Nucleus accumbens (tissue), 56 donors: Measurements from ENCODE around the gene KRT17.
A peak's percentile ranks its signal among the peaks of the same experiment; 100 is the strongest.
"Not testable (repeated sequence)": the region's sequence is repeated elsewhere in the genome, so short reads cannot be mapped to it uniquely, and the experiment has no call there.

Experiments used
- DNase-seq, 56 donors: peaks; one replicate each; lab custom pipeline; 2025; lab: John Stamatoyannopoulos, UW

The KRT17 gene

DNA sequence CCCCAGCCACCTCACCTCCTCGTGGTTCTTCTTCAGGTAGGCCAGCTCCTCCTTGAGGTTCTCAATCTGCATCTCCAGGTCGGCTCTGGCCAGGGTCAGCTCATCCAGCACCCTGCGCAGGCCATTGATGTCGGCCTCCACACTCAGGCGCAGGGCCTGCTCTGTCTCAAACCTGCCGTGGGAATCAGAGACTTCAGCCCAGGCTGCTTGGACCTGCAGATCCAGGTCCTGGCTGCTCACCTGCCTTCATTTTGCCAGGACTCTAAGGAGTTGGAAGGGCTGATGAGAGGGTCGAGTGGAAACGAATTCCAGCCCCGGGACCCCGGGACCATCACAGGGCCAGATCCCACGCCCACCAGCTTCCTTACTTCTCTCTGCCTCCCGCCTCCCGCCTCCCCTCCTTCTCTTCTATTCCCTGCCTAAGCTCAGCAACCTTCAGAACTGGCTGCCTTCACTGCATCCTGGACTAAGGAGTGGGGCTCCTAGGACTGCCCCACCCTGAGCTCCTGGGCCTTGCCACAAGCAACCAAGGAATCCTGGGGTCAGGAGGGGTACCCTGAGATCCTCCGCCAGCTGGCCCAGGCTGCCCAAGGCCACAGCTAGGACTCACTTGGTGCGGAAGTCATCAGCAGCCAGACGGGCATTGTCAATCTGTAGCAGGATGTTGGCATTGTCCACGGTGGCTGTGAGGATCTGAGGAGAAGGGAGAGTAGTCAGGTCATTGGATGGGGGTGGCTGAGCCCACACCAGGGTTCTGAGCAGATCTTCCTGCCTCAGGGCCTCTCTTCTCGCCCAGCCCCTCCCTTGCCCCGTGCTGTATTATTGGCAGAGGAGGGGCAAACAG is 1.8 kb downstream of the KRT17 start:
- not testable (repeated sequence) for DNase-seq

DNA sequence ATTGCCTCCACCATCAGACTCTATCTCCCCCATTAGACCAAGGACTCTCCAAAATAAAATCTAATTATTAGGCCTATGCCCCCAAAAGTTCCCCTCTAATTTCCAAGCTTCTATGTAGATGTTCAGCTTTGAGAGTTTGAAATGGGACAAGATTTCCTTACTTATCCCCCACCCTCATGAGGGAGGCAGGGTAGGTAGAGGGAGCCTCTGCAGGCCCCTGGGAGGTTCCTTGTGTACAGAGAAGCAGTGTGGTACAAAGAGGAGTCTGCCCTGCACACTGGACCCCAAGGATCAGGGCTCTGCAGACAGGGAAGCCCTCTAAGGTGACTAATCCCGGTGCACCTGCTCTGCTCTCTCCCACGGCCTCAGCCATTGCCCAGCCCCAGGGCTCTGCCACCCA is 2.5 kb downstream of the KRT17 start:
- no peak for DNase-seq

DNA sequence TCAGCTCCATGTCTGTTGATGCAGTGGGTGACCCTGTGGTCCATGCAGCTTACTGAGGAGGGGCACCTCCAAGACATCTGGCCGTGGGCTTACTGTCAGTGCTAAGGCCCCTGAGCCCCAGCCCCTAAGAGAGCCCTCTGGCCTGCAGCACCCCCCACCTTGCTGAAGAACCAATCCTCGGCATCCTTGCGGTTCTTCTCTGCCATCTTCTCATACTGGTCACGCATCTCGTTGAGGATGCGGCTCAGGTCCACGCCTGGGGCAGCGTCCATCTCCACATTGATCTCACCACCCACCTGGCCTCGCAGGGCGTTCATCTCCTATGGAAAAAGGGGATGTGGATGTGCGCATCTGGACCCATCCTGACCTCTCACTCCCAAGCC is 2.9 kb downstream of the KRT17 start:
- DNase-seq: not testable (repeated sequence)

DNA sequence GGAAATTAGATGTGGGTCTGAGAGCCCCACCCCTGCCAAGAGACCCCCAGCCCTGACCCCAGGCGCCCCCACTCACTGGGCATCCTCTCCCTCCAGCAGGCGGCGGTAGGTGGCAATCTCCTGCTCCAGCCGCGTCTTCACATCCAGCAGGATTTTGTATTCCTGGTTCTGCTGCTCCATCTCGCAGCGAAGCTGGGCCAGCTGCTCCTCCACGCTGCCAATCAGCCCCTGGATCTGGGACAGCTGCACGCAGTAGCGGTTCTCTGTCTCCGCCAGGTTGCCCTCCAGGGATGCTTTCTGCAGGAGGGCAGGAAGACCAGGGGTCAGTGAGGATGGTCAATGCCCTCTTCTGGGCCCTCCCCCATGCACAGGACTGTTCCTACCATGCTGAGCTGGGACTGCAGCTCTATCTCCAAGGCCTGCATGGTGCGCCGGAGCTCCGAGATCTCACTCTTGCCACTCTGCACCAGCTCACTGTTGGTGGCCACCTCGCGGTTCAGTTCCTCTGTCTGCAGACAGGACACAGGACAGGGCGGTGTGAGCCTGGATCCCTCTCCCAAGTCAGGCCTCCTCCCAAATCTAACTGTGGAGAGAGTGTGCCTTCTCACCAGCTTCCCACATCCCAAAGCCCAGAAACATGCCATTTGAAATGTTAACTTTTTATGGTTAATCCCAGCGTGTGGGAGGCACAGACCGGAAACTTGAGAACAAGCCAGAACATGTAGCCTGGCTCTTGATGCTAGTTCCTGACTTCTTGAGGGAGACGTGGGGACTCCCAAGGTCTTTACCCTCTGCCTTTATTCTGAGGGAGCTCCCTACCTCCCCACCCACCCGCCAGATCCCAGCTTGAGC is 3.6 kb downstream of the KRT17 start:
- no peak for DNase-seq

DNA sequence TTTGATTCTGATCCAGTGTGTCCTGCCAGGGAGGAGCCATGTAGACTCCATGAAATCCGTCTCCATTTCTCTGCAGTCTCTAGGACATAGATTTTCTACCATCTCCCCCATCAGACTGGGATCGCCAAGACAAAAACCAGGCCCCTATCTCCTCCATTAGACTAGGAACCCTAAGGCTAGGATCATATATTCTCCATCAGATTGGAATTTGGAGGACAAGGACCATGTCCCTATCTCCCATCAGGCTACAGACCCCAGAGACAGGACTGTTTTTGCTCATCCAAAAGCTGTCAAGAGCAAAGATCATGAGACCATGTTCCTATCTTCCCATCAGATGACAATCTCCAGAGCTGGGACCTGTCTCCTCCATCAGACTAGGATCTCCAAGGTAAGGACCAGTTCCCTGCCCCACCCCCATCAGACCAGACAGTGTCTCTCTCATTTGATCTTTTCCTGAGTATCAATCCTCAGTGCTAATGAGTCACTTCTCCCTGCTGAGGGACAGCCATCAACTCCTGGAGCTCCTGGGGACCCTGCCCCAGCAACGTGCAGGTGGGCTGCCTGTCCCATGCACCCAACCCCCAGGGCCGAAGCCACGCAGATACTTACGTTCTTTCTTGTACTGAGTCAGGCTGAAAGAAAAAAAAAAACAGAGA is 4.3 kb downstream of the KRT17 start:
- not testable (repeated sequence) for DNase-seq

DNA sequence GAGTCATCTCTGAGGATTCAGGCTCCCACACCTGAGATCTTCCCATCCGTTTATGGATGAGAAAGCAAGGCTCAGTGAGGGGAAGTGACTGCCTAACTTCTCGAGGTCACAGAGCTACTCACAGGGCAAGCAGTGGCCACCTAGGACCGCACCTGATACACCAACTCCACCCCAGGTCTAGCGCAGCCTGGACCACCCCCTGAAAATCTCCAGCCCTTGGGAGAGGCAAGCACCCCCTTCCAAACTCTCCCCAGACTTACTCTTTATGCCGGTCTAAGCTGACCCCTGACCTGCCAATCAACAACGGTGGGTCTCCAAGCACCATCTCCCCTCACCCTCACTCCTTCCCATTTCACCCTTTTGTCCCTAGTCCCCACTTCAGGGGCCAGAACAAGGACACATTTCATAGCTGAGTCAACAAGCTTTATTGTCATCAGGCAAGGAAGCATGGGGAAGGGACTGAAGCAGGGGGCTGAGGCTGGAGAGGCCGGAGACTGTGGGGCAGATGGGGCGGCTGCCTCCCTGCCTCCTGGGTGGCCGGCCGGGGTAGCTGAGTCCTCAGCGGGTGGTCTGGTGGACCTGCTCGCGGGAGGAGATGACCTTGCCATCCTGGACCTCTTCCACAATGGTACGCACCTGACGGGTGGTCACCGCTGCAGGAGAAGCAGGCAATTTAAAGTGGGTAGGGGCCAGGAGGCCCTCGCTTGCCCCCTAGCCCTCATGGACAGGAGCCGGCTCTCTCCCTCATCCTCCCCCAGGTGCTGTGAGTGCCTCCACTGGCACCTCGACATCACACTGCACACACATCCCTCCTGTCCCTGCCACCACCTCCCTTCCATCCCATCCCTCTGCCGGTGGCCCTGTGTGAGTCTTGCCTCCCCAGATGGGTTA is 5.1 kb downstream of the KRT17 start:
- DNase-seq: peak in 2 of 56 donors; percentile 18 to 72

DNA sequence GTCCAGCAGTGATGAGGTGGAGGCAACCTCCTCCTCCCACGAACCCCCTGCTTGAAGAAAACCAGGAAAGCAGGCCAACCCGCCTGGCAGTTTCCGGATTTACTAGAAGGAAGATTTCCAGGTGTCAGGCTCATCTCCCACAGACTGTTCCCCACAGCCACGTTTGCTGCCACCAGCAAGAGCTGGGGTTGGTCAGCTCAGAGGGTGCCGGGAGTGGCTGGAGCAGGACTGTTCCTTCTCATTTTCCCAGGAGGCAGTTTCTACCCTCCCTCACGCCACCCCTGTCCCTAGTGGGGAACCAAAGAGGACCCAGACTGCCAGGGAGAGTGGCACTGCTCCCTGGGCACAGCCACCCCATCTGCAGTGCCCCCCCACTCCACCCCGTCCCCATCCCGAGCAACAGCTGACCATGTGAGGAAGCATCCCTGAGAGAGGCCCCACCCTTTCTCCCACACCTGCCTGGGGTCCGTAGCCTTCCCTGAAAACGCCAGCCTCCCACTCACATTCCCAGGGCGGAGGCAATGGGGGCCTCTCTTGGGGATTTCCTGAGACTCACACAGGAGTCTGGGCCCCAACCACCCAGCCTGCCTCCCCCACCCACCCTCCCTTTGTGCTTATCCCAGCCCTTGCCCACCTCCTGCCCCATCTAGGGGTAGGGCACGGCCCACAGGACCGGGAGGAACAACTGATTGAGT is 5.9 kb downstream of the KRT17 start:
- DNase-seq: peak in 12 of 56 donors; percentile 1 to 74 (median 19)

DNA sequence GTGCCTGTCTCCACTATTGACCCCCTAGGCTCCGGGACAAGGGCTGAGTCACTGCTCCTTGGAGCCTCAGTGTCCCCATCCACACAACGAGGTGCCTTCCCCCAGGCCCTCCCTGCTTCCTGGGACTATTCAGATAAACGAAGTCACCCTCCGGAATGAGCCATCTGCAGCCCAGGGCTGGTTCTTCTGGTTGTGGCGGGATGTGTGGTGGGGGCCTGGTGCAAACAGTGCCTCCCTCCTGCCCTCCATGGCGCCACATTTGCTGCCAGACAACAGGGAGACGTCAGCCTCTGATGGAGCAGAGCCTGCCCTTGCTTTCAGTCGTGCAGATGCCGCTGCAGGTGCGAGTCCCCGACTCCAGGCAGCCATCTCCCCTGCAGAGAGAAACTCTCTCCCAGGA is 6.7 kb downstream of the KRT17 start:
- DNase-seq: no peak

DNA sequence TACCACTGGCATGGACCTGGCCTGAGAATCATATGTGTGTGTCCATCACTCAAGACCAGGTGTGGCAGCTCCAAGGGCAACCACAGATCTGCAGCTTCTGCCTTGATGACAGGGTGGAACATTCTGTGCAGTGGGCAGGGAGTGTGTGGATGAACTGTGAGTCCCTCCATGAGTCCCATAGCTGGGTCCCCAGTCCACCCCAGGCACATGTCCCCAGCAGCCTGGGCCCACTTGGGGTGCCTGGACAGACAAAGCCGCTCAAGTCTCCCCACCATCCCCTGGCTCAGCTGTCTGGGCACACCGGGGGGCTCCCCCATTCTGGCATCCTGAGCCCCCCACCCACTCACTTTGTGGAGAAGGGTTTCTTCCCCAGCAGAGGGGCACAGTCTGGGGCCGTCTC is 7.2 kb downstream of the KRT17 start:
- no peak for DNase-seq

DNA sequence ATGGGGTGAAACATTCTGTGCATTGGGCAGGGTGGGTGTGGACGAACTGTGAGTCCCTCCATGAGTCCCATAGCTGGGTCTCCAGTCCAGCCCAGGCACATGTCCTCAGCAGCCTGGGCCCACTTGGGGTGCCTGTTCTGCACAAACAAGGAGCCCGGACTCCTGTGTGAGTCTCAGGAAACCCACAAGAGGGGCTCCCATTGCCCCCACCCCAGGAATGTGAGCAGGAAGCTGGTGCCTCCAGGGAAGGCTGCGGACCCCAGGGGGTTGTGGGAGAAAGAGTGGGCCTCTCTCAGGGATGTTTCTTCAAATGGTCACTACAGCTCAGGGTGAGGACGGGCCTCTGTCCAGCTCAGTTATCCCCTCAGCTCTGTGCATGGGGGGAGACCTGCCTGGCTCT is 7.9 kb downstream of the KRT17 start:
- DNase-seq: not testable (repeated sequence)

DNA sequence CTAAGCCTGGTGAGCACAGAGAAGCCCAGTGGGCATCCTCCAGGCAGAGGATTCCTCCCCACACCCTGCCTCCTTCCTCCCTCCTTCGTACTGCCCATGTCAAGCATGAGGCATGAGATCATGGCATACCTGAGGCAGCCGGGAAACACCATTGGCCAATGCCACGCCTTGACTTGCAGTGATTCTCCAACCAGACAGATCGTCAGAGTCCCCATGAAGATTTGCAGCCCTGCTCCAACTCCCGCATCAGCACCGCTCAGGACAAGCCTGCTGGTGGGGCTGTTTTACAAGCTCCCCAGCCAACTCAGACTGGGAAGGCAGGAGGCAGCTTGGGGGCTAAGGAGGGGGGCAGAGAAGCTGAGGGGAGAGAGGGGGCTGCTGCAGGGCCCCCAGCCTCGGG is 8.9 kb downstream of the KRT17 start:
- DNase-seq: no peak

DNA sequence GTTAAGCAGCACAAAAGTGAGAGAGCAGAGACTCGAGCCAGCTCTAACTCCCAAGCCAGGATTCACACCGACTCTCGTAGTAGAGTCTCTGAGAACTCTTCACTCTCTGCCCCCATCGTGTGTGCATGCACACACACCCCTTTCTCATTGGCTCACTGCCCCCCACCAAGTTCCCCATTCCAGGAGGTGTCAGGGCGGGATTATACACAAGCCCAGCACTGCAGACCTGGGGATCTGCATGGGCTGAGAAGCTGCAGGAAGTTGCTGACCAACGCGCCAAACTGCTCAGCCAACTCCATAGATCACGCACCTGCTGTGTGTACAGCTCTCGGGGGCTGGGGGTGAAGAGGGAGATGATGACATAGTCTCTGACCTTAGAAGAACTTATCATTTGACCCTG is 9.6 kb downstream of the KRT17 start:
- DNase-seq: not testable (repeated sequence)

DNA sequence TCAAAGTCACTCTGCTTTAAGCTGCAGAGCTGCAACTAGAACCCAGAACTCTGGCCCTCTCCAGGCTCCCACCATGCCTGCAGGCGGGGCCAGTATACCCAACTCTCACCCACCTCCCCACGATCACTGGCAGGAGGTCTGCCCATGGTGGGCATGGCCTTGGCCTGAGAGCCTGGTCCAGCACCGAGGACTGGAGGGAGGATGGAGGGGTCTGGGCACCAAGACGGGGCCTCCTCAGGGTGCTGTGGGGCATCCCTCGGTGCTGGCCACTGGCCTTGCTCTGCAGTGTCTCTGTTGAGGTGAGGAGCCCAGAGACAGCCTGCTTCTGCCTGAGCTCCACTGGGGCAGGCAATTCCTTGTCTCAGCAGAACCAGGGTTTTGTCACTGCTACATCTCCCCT is 10.3 kb downstream of the KRT17 start:
- DNase-seq: no peak

DNA sequence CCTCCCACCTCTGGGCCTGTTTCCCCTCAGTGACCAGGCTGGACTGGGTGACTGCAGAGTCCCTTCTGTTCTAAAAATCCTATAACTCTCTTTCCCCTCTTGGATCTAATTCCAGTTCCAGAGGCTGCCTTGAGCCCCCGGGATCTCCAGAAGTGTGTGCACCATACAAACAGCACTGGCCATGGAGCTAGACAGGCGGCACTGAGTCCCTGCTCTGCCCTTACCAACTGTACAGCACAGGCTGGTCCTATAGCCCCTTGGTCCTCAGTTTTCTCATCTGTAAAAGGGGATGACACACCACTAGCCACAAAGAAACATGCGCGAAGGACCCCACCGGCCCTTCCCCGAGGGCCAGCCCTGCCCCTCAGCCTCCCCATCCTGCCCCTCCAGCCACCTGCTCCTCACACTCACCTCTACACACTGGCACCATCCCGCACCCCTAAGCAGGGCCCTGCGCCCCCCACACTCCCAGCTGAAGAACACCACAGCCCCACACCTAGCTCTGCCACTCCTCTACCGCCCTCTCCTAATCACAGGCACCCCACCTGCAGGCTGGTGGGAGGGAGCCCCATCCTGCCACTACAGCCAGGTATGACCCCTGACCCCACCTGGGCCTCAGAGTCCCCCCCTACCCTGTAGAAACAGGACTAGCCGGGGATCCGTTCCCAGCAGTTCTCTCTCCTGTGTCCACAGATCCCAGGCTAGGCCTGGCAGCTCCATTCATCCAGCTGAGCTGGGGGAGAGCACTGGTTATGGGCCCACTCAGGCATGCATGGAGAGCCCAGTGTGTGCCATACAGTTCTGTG is 10.9 kb downstream of the KRT17 start:
- no peak for DNase-seq

DNA sequence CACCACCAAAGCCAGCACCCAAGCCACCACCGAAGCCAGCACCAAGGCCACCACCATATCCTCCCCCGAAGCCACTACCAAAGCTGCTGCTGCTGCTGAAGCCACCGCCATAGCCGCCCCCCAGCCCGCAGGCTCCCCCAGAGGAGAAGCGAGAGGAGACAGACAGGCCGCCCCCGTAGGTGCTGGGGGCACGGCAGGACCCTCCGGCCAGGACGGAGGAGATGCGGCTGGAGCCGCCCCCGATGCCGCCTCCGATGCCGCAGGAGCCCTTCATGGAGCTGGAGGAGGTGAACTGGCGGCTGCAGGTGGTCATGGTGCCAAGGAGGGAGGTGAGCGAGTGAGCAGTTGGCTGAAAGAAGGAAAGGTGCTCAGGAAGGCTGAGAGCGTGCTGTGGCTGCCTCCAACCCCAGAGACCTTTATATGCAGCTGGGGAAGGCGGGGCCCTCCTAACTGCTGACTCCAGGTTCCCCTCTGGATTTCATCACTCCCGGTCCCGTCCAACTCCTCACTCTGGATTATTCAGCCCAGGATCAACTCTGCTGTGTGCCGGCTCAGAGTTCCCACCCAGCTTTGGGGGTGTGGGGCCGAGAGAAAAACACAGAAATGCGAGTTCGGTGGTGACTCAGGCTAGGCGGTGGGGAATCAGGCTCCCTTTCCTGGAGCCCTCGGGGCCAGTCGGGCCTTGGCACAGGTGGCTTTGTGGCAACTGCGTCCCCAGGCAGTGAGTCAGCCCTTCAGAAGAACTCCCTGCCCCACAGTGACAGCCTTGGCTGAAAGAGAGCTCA is 11.8 kb downstream of the KRT17 start, which contains the start of gene KRT16:
Gene KRT16, minus strand, starts transcription at position 392 of the 785 bp plus-strand sequence. Its CDS starts 79 bp downstream, at position 313.
- not testable (repeated sequence) for DNase-seq

DNA sequence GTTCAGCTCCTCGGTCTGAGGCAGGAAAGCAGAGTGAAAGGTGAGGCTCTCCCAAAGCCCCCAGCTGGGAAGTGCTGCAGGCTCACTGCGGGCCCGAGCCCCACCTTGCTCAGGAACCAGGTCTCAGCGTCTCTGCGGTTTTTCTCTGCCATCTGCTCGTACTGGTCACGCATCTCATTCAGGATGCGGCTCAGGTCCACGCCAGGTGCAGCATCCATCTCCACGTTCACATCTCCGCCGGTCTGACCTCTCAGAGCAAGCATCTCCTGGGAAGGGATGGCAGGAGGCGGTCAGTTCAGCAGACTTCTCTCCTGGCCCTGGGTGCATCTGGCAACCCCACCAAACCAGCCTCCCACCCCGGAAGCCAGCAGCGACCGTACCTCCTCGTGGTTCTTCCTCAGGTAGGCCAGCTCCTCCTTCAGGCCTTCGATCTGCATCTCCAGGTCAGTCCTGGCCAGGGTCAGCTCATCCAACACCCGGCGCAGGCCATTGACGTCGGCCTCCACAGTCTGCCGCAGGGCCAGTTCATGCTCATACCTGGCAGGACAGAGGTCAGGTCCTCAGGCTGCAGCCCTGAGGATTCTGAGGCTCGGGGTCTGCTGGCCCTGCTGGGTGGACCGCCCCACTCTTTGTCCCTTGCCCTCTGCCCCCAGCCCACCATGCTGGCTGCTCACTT is 13.3 kb downstream of the KRT17 start:
- DNase-seq: no peak

DNA sequence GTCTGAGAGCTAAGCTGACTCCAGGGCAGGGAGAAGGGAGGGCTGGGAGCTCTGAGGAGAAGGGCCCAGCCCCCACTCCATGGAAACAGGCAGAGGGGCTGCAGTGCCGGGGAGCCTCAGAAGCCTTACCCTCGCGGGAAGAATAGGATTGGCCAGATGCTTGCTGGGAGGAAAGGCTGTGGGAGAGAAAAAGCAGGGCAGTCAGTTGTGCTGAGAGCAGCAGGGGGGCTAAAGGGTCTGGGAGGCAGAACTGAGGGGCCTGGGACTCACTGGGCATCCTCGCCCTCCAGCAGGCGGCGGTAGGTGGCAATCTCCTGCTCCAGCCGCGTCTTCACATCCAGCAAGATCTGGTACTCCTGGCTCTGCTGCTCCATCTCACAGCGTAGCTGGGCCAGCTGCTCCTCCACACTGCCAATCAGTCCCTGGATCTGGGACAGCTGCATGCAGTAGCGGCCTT is 14.3 kb downstream of the KRT17 start:
- not testable (repeated sequence) for DNase-seq
